AG10803 (cell line): ENCODE data around the gene RAD51AP2.
A peak's percentile ranks its signal among the peaks of the same experiment; 100 is the strongest.

Source experiments
- DNase-seq: peaks from one replicate; pipeline ENCODE4 v3.0.0; 2010; ENCODE audit warnings: low read depth
- H3K4me3 ChIP-seq: 2 replicates; pipeline ENCODE4 v1.5.1; 2011; ENCODE audit warnings: mild to moderate bottlenecking, low read length, control low read depth
- CTCF ChIP-seq: conservative IDR thresholded peaks from 2 replicates; pipeline ENCODE4 v1.5.1; 2011; ENCODE audit warnings: mild to moderate bottlenecking, low read length, control low read depth, inconsistent platforms

RAD51AP2 gene

GRCh38 chr2:17470855-17471641 lies 47.2 kb downstream of the RAD51AP2 start:
- no peak overlapping the region for H3K4me3 ChIP-seq
- DNase-seq = peak; percentile 0
- peak; percentile 34 for TF ChIP-seq CTCF

GRCh38 chr2:17461087-17461475 lies 57.2 kb downstream of the RAD51AP2 start:
- TF ChIP-seq CTCF = no peak
- no peak for DNase-seq

More at GRCh38 chr2:17461087-17461475, 57.2 kb downstream of the RAD51AP2 start:
- H3K4me3 ChIP-seq = no peak overlapping the region
